Measurements from ENCODE around the gene CERS3.

Gene CERS3

DNA sequence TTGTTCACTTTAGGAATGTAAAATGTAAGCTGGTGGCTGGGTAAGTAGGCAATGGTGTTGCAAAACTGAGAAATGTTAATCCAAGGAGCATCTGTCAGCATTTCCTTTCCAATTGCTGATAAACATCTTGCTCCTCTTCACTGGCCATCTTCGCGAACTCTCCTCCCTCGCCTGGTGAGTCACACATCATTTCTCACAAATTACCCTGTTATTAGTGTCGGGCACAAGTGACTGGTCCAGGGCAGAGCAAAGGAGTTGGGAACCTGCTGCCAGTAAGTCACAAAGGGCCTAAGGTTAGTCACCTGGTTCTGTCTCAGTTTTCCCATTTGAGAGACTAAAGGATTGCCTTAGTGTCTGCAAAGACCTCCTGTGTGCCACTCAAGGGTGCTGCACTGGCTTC is 13.0 kb downstream of the CERS3 start:
- no peak for DNase-seq (ENCODE audit: extremely low spot score)
- ChIA-PET POLR2A (no interaction called here), CTCF (interaction anchor here (2.0 kb wide), 1 partner anchor 10 kb away, joined by 6 read pairs; no protein-coding TSS in a partner anchor)
- TF ChIP-seq, protein P1, sequence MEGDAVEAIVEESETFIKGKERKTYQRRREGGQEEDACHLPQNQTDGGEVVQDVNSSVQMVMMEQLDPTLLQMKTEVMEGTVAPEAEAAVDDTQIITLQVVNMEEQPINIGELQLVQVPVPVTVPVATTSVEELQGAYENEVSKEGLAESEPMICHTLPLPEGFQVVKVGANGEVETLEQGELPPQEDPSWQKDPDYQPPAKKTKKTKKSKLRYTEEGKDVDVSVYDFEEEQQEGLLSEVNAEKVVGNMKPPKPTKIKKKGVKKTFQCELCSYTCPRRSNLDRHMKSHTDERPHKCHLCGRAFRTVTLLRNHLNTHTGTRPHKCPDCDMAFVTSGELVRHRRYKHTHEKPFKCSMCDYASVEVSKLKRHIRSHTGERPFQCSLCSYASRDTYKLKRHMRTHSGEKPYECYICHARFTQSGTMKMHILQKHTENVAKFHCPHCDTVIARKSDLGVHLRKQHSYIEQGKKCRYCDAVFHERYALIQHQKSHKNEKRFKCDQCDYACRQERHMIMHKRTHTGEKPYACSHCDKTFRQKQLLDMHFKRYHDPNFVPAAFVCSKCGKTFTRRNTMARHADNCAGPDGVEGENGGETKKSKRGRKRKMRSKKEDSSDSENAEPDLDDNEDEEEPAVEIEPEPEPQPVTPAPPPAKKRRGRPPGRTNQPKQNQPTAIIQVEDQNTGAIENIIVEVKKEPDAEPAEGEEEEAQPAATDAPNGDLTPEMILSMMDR (IDR thresholded peaks at IDR 0.05; ENCODE audit: control extremely low read depth, extremely low read depth, low read depth, missing control alignments), result no peak

DNA sequence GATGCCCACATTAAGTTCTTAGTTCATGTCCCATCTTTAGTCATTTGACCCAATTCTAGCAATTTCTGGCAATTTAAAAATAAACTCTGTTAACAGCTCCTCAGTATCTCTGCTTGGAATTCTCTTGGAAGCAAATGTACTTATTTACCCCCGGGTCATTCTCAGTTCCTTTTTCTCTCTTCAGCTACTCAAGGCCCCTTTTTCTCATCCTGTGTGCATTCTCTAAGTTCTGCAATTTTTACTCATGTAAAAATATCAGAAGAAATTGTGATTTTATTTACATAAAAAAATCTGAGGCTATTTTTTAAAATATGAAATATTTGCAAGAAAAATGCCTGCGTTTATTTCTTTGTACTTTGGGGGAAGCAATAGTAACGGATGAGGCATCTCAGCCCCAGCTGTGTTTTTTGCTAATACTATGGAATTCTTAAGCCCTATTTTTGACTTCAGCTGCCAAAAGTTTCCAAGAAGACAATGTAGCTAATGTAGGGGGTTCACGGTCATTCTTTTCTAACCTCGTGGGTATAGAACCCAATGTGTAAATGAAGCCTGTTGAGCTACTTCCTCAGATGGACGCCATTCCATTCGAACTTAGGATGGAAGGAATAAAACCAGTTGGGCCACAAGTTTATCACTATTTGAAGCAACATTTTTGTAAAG is 20.0 kb downstream of the CERS3 start:
- ChIA-PET POLR2A (no interaction called here), CTCF (interaction anchor here (1.2 kb wide), 1 partner anchor 9 kb away, joined by 5 read pairs; no protein-coding TSS in a partner anchor)
- TF ChIP-seq, protein P1 (IDR thresholded peaks at IDR 0.05; ENCODE audit: control extremely low read depth, extremely low read depth, low read depth, missing control alignments), result no peak
- no peak for DNase-seq (ENCODE audit: extremely low spot score)

DNA sequence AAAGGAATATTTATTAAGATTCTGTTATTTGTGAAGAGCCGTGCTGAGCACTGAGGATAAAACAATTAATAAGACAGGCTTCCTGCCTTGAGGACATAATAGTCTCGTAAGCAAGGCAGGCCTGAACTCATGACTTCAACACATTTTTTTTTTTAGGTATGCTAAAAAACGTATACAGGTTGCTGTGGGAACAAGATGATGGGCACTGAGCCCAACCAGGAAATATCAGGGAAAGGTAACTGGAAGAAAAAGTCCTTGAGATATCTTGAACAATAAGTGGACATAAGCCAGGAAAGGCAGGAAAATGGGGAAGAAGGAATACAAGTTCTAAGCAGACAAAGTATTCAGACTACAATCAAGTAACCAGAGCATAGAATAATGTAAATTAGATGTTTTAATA is 26.1 kb downstream of the CERS3 start:
- CTCF ChIA-PET, result no interaction called here
- POLR2A ChIA-PET, result no interaction called here
- DNase-seq (ENCODE audit: extremely low spot score), result no peak
- TF ChIP-seq, protein P1 (IDR thresholded peaks at IDR 0.05; ENCODE audit: control extremely low read depth, extremely low read depth, low read depth, missing control alignments), result no peak

DNA sequence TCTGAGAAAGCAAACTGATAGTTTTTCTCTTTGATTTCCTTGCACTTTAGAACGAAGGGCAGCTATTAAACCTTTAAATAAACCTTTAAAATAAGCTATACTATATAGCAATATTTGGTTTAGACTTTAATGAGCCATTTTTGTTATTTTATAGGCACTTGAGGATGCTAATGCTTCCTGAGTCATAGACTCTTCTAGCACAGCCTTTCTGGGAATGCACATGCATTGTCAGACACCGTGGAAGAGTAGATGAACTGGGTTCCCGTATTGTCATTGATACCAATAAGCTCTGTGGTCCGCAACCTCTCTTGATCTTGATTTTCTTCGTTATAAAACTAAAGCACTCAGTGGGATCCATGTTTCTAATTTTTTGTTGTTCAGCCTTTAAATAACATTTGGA is 27.6 kb downstream of the CERS3 start:
- ChIA-PET POLR2A (no interaction called here), CTCF (interaction anchor here (1.8 kb wide), 1 partner anchor 30 kb away, joined by 4 read pairs; no protein-coding TSS in a partner anchor)
- DNase-seq (ENCODE audit: extremely low spot score), result no peak
- TF ChIP-seq, protein P1 (IDR thresholded peaks at IDR 0.05; ENCODE audit: control extremely low read depth, extremely low read depth, low read depth, missing control alignments), result no peak

DNA sequence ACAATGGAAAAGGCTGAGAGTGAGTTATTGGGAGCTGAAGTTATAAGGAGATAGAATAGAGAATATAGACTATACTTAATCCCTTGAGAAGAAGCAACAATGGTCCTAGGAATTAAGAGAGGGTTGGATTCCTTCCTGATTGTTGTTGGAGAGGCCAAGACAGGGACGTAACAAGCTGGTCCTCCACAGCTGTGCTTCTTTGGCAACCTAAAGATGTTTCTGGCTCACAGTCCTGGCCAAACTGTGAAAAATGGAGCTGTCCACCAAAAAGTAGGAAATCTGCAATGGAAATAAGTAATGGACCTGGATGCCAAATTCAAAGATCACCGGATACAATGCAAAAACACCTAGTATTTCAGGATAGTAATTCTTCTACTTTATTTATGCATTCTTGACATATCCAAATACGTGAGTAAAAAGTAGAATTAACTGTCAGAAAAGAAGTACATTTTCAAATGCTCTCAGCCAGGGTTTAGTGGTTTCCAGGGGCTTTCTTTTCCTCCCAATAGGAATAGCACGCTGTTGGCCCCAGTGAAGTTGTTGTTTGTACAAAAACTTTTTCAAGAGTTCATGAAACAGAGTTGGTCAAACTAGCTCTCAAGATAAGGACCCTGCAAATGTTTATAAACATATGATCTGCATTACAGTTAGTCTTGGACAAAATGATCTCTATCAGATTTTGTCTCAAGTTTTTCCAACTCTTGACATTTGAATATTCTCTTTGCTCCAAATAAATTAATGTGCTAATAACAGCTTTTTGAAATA is 28.3 kb downstream of the CERS3 start:
- CTCF ChIA-PET, result interaction anchor here (1.8 to 2.0 kb wide), 2 partner anchors 8 to 30 kb away, joined by 4 to 5 read pairs; no protein-coding TSS in a partner anchor
- TF ChIP-seq, protein P1 (IDR thresholded peaks at IDR 0.05; ENCODE audit: control extremely low read depth, extremely low read depth, low read depth, missing control alignments), result no peak
- DNase-seq (ENCODE audit: extremely low spot score), result no peak
- POLR2A ChIA-PET, result no interaction called here

DNA sequence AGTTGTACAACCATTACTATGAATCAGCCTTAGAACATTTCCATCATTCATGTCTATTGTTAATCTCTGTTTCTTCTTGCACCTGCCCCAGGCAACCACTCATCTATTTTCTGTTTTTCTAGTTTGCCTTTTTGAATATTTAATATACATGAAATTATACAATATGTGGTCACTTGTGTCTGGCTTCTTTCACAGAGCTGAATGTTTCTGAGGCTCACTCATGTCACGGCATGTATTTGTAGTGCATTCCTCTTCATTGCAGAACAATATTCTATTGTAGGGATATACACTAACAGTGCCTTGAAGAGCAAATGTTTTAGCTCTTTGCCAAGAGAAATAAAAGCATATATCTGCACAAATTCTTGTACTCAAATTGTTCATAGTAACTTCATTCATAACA is 32.9 kb downstream of the CERS3 start:
- TF ChIP-seq, protein P1 (IDR thresholded peaks at IDR 0.05; ENCODE audit: control extremely low read depth, extremely low read depth, low read depth, missing control alignments), result no peak
- ChIA-PET CTCF (no interaction called here), POLR2A (no interaction called here)
- DNase-seq (ENCODE audit: extremely low spot score), result no peak
